Measurements from ENCODE around the gene CD300E. TPM values are rescaled to one million over a fixed set of nuclear protein-coding genes. Genes with fewer than 3 reads are reported as not detected.

CD300E gene
- total RNA-seq, 2 experiments from 2014 or later = not detected

- CTCF ChIA-PET = no interaction called here
- Mint-ChIP-seq H3K27ac (no peak overlapping the region), H3K27me3 (ENCODE audit: low read depth) (peaks cover 2% of the 10 kb centered on the region)
Observed at GRCh38 chr17:74606050-74606449, 17.5 kb downstream of the CD300E start.

GRCh38 chr17:74605361-74605760 lies 18.2 kb downstream of the CD300E start:
- CTCF ChIA-PET = no interaction called here
- Mint-ChIP-seq H3K27ac (no peak overlapping the region), H3K36me3 (ENCODE audit: low read depth) (no peaks in the 10 kb centered on the region), H3K4me1 (ENCODE audit: low read depth) (peaks cover 5% of the 10 kb centered on the region), H3K4me3 (no peak overlapping the region), H3K9me3 (no peaks in the 10 kb centered on the region), H3K27me3 (ENCODE audit: low read depth) (peaks cover 4% of the 10 kb centered on the region)
- DNase-seq = no peak
- intact Hi-C loops (cut with micrococcal nuclease) = no loop called here

More at GRCh38 chr17:74606050-74606449, 17.5 kb downstream of the CD300E start:
- Mint-ChIP-seq H3K9me3 (no peaks in the 10 kb centered on the region), H3K4me3 (no peak overlapping the region), H3K36me3 (ENCODE audit: low read depth) (no peaks in the 10 kb centered on the region), H3K4me1 (ENCODE audit: low read depth) (peaks cover 5% of the 10 kb centered on the region)
- no peak for DNase-seq
- intact Hi-C loops (cut with micrococcal nuclease) = no loop called here

- Mint-ChIP-seq H3K27me3 (ENCODE audit: low read depth) (peaks cover 4% of the 10 kb centered on the region), H3K9me3 (no peaks in the 10 kb centered on the region), H3K4me3 (no peak overlapping the region), H3K4me1 (ENCODE audit: low read depth) (peaks cover 5% of the 10 kb centered on the region), H3K36me3 (ENCODE audit: low read depth) (no peaks in the 10 kb centered on the region), H3K27ac (no peak overlapping the region)
- no peak for DNase-seq
- intact Hi-C loops (cut with micrococcal nuclease) = loop anchor here (5.0 kb wide), 1 partner anchor 112 kb away; no protein-coding TSS in a partner anchor
- CTCF ChIA-PET = no interaction called here
Observed at GRCh38 chr17:74604761-74605160, 18.8 kb downstream of the CD300E start.

GRCh38 chr17:74604200-74604599 lies 19.3 kb downstream of the CD300E start:
- H3K27ac Mint-ChIP-seq = no peak overlapping the region
- no peak overlapping the region for H3K4me3 Mint-ChIP-seq
- H3K9me3 Mint-ChIP-seq = no peaks in the 10 kb centered on the region
- intact Hi-C loops (cut with micrococcal nuclease) = loop anchor here (5.0 kb wide), 1 partner anchor 112 kb away; no protein-coding TSS in a partner anchor
- no peaks in the 10 kb centered on the region for H3K36me3 Mint-ChIP-seq (ENCODE audit: low read depth)
- H3K4me1 Mint-ChIP-seq (ENCODE audit: low read depth) = peaks cover 9% of the 10 kb centered on the region
- peaks cover 4% of the 10 kb centered on the region for H3K27me3 Mint-ChIP-seq (ENCODE audit: low read depth)
- CTCF ChIA-PET = interaction anchor here (0.5 to 2.0 kb wide), 3 partner anchors 13 to 592 kb away, joined by 5 read pairs; no protein-coding TSS in a partner anchor
- no peak for DNase-seq

GRCh38 chr17:74603746-74604145 lies 19.8 kb downstream of the CD300E start:
- Mint-ChIP-seq H3K9me3 (no peaks in the 10 kb centered on the region), H3K27ac (no peak overlapping the region), H3K27me3 (ENCODE audit: low read depth) (peaks cover 4% of the 10 kb centered on the region), H3K36me3 (ENCODE audit: low read depth) (no peaks in the 10 kb centered on the region), H3K4me1 (ENCODE audit: low read depth) (peaks cover 13% of the 10 kb centered on the region), H3K4me3 (no peak overlapping the region)
- intact Hi-C loops (cut with micrococcal nuclease) = loop anchor here (2.0 to 5.0 kb wide), 3 partner anchors 37 to 235 kb away; partner anchors contain the start of gene CD300H
- DNase-seq = no peak
- CTCF ChIA-PET = interaction anchor here (0.5 to 2.0 kb wide), 6 partner anchors 12 to 591 kb away, joined by 3 to 5 read pairs (median 5); no protein-coding TSS in a partner anchor

GRCh38 chr17:74603037-74603635 lies 20.4 kb downstream of the CD300E start:
- intact Hi-C loops (cut with micrococcal nuclease) = loop anchor here (2.0 to 5.0 kb wide), 3 partner anchors 36 to 234 kb away; partner anchors contain the start of gene CD300H
- H3K4me3 Mint-ChIP-seq = no peak overlapping the region
- H3K4me1 Mint-ChIP-seq (ENCODE audit: low read depth) = peaks cover 18% of the 10 kb centered on the region
- H3K27ac Mint-ChIP-seq = no peak overlapping the region
- H3K27me3 Mint-ChIP-seq (ENCODE audit: low read depth) = peaks cover 4% of the 10 kb centered on the region
- no peaks in the 10 kb centered on the region for H3K9me3 Mint-ChIP-seq
- DNase-seq = no peak
- CTCF ChIA-PET = interaction anchor here (0.7 to 2.0 kb wide), 6 partner anchors 8 to 224 kb away, joined by 3 to 5 read pairs (median 4); no protein-coding TSS in a partner anchor
- H3K36me3 Mint-ChIP-seq (ENCODE audit: low read depth) = no peaks in the 10 kb centered on the region

GRCh38 chr17:74601944-74602572 lies 21.5 kb downstream of the CD300E start:
- Mint-ChIP-seq H3K4me1 (ENCODE audit: low read depth) (peaks cover 20% of the 10 kb centered on the region), H3K36me3 (ENCODE audit: low read depth) (no peaks in the 10 kb centered on the region), H3K4me3 (no peak overlapping the region), H3K9me3 (no peaks in the 10 kb centered on the region), H3K27me3 (ENCODE audit: low read depth) (peaks cover 4% of the 10 kb centered on the region), H3K27ac (no peak overlapping the region)
- intact Hi-C loops (cut with micrococcal nuclease) = loop anchor here (2.0 to 5.0 kb wide), 3 partner anchors 35 to 233 kb away; partner anchors contain the start of gene CD300H
- CTCF ChIA-PET = interaction anchor here (0.6 kb wide), 1 partner anchor 1495 kb away, joined by 4 read pairs; no protein-coding TSS in a partner anchor
- peak; percentile 74 for DNase-seq

GRCh38 chr17:74599448-74599939 lies 24.0 kb downstream of the CD300E start:
- CTCF ChIA-PET = no interaction called here
- Mint-ChIP-seq H3K36me3 (ENCODE audit: low read depth) (no peaks in the 10 kb centered on the region), H3K27ac (no peak overlapping the region), H3K27me3 (ENCODE audit: low read depth) (peaks cover 4% of the 10 kb centered on the region), H3K4me3 (no peak overlapping the region), H3K4me1 (ENCODE audit: low read depth) (peaks cover 20% of the 10 kb centered on the region), H3K9me3 (no peaks in the 10 kb centered on the region)
- no peak for DNase-seq
- intact Hi-C loops (cut with micrococcal nuclease) = no loop called here

GRCh38 chr17:74599023-74599399 lies 24.5 kb downstream of the CD300E start:
- CTCF ChIA-PET = no interaction called here
- no peak overlapping the region for H3K4me3 Mint-ChIP-seq
- no peak overlapping the region for H3K27ac Mint-ChIP-seq
- peaks cover 4% of the 10 kb centered on the region for H3K27me3 Mint-ChIP-seq (ENCODE audit: low read depth)
- no peaks in the 10 kb centered on the region for H3K36me3 Mint-ChIP-seq (ENCODE audit: low read depth)
- intact Hi-C loops (cut with micrococcal nuclease) = no loop called here
- H3K9me3 Mint-ChIP-seq = no peaks in the 10 kb centered on the region
- DNase-seq = no peak
- peaks cover 20% of the 10 kb centered on the region for H3K4me1 Mint-ChIP-seq (ENCODE audit: low read depth)

GRCh38 chr17:74598346-74599022 lies 25.1 kb downstream of the CD300E start:
- Mint-ChIP-seq H3K27ac (peak overlapping the region; percentile 5), H3K4me1 (ENCODE audit: low read depth) (peaks cover 20% of the 10 kb centered on the region), H3K4me3 (no peak overlapping the region), H3K36me3 (ENCODE audit: low read depth) (no peaks in the 10 kb centered on the region), H3K9me3 (no peaks in the 10 kb centered on the region), H3K27me3 (ENCODE audit: low read depth) (peaks cover 4% of the 10 kb centered on the region)
- CTCF ChIA-PET = no interaction called here
- peak; percentile 15 for DNase-seq
- intact Hi-C loops (cut with micrococcal nuclease) = no loop called here

GRCh38 chr17:74597069-74597790 lies 26.3 kb downstream of the CD300E start:
- no peak for DNase-seq
- Mint-ChIP-seq H3K4me1 (ENCODE audit: low read depth) (peaks cover 26% of the 10 kb centered on the region), H3K9me3 (no peaks in the 10 kb centered on the region), H3K36me3 (ENCODE audit: low read depth) (no peaks in the 10 kb centered on the region), H3K27me3 (ENCODE audit: low read depth) (peaks cover 3% of the 10 kb centered on the region), H3K27ac (no peak overlapping the region), H3K4me3 (no peak overlapping the region)
- CTCF ChIA-PET = interaction anchor here (0.8 kb wide), 1 partner anchor 26 kb away, joined by 5 read pairs; no protein-coding TSS in a partner anchor
- intact Hi-C loops (cut with micrococcal nuclease) = no loop called here

Data from activated naive CD4-positive, alpha-beta T cell treated with anti-CD3 and anti-CD28 coated beads for 36 hours (primary cell).